K562 (cell line): Measurements from ENCODE around the gene PCDH9. TPM values are rescaled to one million over a fixed set of nuclear protein-coding genes. Genes with fewer than 3 reads are reported as not detected.

Experiments used
- ATAC-seq: fragments of 200-7000 bp; cut with Tn5 transposase; 3 replicates; pipeline ENCODE4 v1.9.1; 2020; ENCODE audit warnings: moderate library complexity
- BruUV-seq: library from RNA; stranded (reverse); fragments of 400-500 nt; replicated peaks from 2 replicates; lab custom pipeline; 2021; lab: Mats Ljungman, UMichigan
- CTCF ChIA-PET: fragments of 300-600 bp; formaldehyde crosslinking; extraction: SDS; loops from one replicate; lab custom pipeline; 2021; ENCODE audit warnings: low intra/inter-chr PET ratio; lab: Yijun Ruan, JAX
- POLR2A ChIA-PET: fragments of 300-600, 350-650 bp; sonication (Branson Sonifier 250); formaldehyde crosslinking; extraction: SDS; loops from one replicate; lab custom pipeline; 2021; ENCODE audit warnings: antibody characterized with exemption, inconsistent platforms; lab: Yijun Ruan, JAX
- DNase-seq, 4 experiments: peaks; one replicate each; pipeline versions ENCODE4 v3.0.0 to v3.0.0-alpha.2; 2011 to 2018; ENCODE audit warnings: low spot score in 3 of 4, mixed read lengths in 3 of 4; ENCODE audit errors: extremely low read depth in 1 of 4
- FAIRE-seq: peaks from 2 replicates; lab custom pipeline; 2011; peaks lifted over from hg19 to GRCh38; lab: Jason Lieb, UNC
- H2AFZ ChIP-seq: 2 replicates; pipeline ENCODE4 v1.6.0; 2011; ENCODE audit warnings: low read depth, low read length, control low read depth, inconsistent platforms
- H3K27ac ChIP-seq: fragments of 200-600 bp; 3 replicates; pipeline ENCODE4 v1.8.0; 2011; ENCODE audit warnings: low read depth, mild to moderate bottlenecking, control low read depth, inconsistent platforms, low read length, moderate library complexity, mixed read lengths; ENCODE audit errors: extremely low read depth
- H3K27me3 ChIP-seq, 2 experiments: fragments of 300-600 bp in 1 of 2; 2 replicates in 1 of 2; 3 replicates in 1 of 2; pipeline versions ENCODE4 v1.6.0 to v1.8.0; 2011; ENCODE audit warnings: inconsistent platforms in 2 of 2, low read length in 2 of 2, mild to moderate bottlenecking in 1 of 2, mixed read lengths in 1 of 2, moderate library complexity in 1 of 2; ENCODE audit not compliant: control insufficient read depth in 2 of 2, insufficient read depth in 2 of 2
- H3K36me3 ChIP-seq: fragments of 300-600 bp; 3 replicates; pipeline ENCODE4 v1.8.0; 2011; ENCODE audit warnings: mild to moderate bottlenecking, low read length, inconsistent platforms; ENCODE audit not compliant: control insufficient read depth, insufficient read depth
- H3K4me1 ChIP-seq, 2 experiments: fragments of 200-600 bp in 1 of 2; replicated peaks in 1 of 2; 2 replicates in 1 of 2; 3 replicates in 1 of 2; pipeline versions ENCODE4 v1.5.1 to v1.8.0; 2011; ENCODE audit warnings: inconsistent platforms in 2 of 2, low read length in 2 of 2, mild to moderate bottlenecking in 1 of 2, mixed read lengths in 1 of 2, moderate library complexity in 1 of 2; ENCODE audit not compliant: control insufficient read depth in 2 of 2, insufficient read depth in 2 of 2
- H3K4me2 ChIP-seq: 2 replicates; pipeline ENCODE4 v1.6.1; 2011; ENCODE audit warnings: low read length, control low read depth, inconsistent platforms, mixed read lengths; ENCODE audit not compliant: insufficient read depth
- H3K4me3 ChIP-seq: fragments of 200-600 bp; sonication (generic), shearing (Covaris generic); 2 replicates; pipeline ENCODE4 v1.5.1; 2016; ENCODE audit warnings: control low read depth, inconsistent platforms
- H3K79me2 ChIP-seq: fragments of 200-600 bp; 3 replicates; pipeline ENCODE4 v1.8.0; 2011; ENCODE audit warnings: low read length, inconsistent platforms; ENCODE audit not compliant: control insufficient read depth, insufficient read depth
- H3K9ac ChIP-seq, 2 experiments: 2 replicates each; pipeline versions ENCODE4 v1.6.0 to v1.6.1; 2011; ENCODE audit warnings: low read depth in 2 of 2, low read length in 2 of 2, control low read depth in 1 of 2, inconsistent platforms in 1 of 2, mild to moderate bottlenecking in 1 of 2, mixed read lengths in 1 of 2; ENCODE audit not compliant: insufficient read depth in 1 of 2
- H3K9me1 ChIP-seq: one replicate; pipeline ENCODE4 v1.6.0; 2011; ENCODE audit warnings: inconsistent platforms, mild to moderate bottlenecking, low read length, moderate library complexity; ENCODE audit not compliant: control insufficient read depth, insufficient read depth
- H3K9me3 ChIP-seq: replicated peaks from 2 replicates; pipeline ENCODE4 v1.5.1; 2011; ENCODE audit warnings: low read depth, low read length, inconsistent platforms; ENCODE audit not compliant: control insufficient read depth, insufficient read depth
- H4K20me1 ChIP-seq: replicated peaks from 2 replicates; pipeline ENCODE4 v1.6.1; 2011; ENCODE audit warnings: low read length, inconsistent platforms, mixed read lengths; ENCODE audit not compliant: control insufficient read depth, insufficient read depth
- CREB1 ChIP-seq, 2 experiments: sonication (generic) in 1 of 2; formaldehyde crosslinking in 1 of 2; IDR thresholded peaks; 2 replicates each; pipeline versions ENCODE4 v1.6.1 to v1.8.0; 2012 to 2022; ENCODE audit warnings: inconsistent platforms in 1 of 2, mild to moderate bottlenecking in 1 of 2, missing genetic modification reagents in 1 of 2, moderate library complexity in 1 of 2
- E2F1 ChIP-seq: sonication (generic); formaldehyde crosslinking; IDR thresholded peaks from 2 replicates; pipeline ENCODE4 v1.8.1; 2023; ENCODE audit warnings: mild to moderate bottlenecking, missing genetic modification reagents, moderate library complexity
- KLF16 ChIP-seq: IDR thresholded peaks from 2 replicates; pipeline ENCODE4 v1.6.1; 2016; ENCODE audit warnings: antibody characterized with exemption
- MEIS2 ChIP-seq: fragments of 450-650 bp; IDR thresholded peaks from 2 replicates; pipeline ENCODE4 v1.6.1; 2014; ENCODE audit warnings: mild to moderate bottlenecking; ENCODE audit not compliant: partially characterized antibody
- NFIX ChIP-seq: fragments of 250-450 bp; sonication (Bioruptor Pico); IDR thresholded peaks from 2 replicates; pipeline ENCODE4 v1.4.0; 2020; ENCODE audit warnings: low read depth, mild to moderate bottlenecking, moderate library complexity
- SOX6 ChIP-seq: fragments of 450-650 bp; IDR thresholded peaks from 2 replicates; pipeline ENCODE4 v1.6.1; 2014; ENCODE audit warnings: mild to moderate bottlenecking
- ZNF583 ChIP-seq: fragments of 250-450 bp; sonication (Bioruptor Pico); IDR thresholded peaks from 2 replicates; pipeline ENCODE4 v1.4.0; 2020
- ZNF780A ChIP-seq: fragments of 250-450 bp; sonication (Bioruptor Pico); IDR thresholded peaks from 2 replicates; pipeline ENCODE4 v1.5.0; 2021; ENCODE audit warnings: mild to moderate bottlenecking
- WGBS: fragments of 100-300 bp; shearing (Covaris generic); methylation state at CpG from one replicate; pipeline ENCODE4 v1.1.6; 2016; ENCODE audit warnings: low coverage, mixed read lengths; ENCODE audit not compliant: insufficient coverage; ENCODE audit errors: missing lambda C conversion rate; 5-methylcytosine and 5-hydroxymethylcytosine counted together
- in situ Hi-C: fragments of 300-500 bp; cut with MboI; formaldehyde crosslinking; loops from 4 replicates; pipeline ENCODE4 v1.15.0; 2018; ENCODE audit warnings: inconsistent platforms, mixed read lengths
- intact Hi-C: fragments of 100-400 bp; cut with micrococcal nuclease; formaldehyde crosslinking; loops from 2 replicates; pipeline ENCODE4 v1.14.2; 2022
- polyA plus RNA-seq, 8 experiments: library from polyadenylated mRNA; depleted of rRNA in 4 of 8; stranded (reverse) in 5 of 8; unstranded in 3 of 8; fragments of >200 nt; fragmentation: Nextera tagmentation in 2 of 8; fragmentation: Illumina TruSeq in 1 of 8; extraction: Ambion mirVana in 2 of 8; extraction: Trizol in 1 of 8; gene quantifications; 2 replicates each; pipeline versions ENCODE4 v1.2.1 to v1.2.3, GENCODE V29; 2011 to 2014; ENCODE audit warnings: inconsistent platforms in 1 of 8, missing spikeins in 1 of 8
- total RNA-seq, 7 experiments: library from RNA; depleted of rRNA in 6 of 7; stranded (reverse); fragments of >200 nt in 6 of 7; fragmentation: Illumina TruSeq in 2 of 7; extraction: Trizol in 2 of 7; gene quantifications; 2 replicates each; pipeline versions ENCODE4 v1.2.1 to v1.2.3, GENCODE V29; 2011 to 2021; ENCODE audit warnings: low replicate concordance in 1 of 7
- TF ChIP-seq, protein P1 (sequence below): fragments of 450-650 bp; IDR thresholded peaks from 2 replicates; pipeline ENCODE4 v1.6.1; 2016
- TF ChIP-seq, protein P2 (sequence below): fragments of 450-650 bp; formaldehyde crosslinking; IDR thresholded peaks from 2 replicates; pipeline ENCODE4 v1.4.0; 2020; ENCODE audit warnings: mild to moderate bottlenecking, moderate library complexity
- TF ChIP-seq, protein P3 (sequence below): sonication (generic); IDR thresholded peaks from 2 replicates; pipeline ENCODE4 v1.6.1; 2016
- TF ChIP-seq, protein P4 (sequence below): fragments of 250-450 bp; sonication (Bioruptor Pico); IDR thresholded peaks from 2 replicates; pipeline ENCODE4 v1.5.0; 2020; ENCODE audit warnings: mild to moderate bottlenecking
- TF ChIP-seq, protein P5 (sequence below), 2 experiments: IDR thresholded peaks in 1 of 2; conservative IDR thresholded peaks in 1 of 2; 2 replicates each; pipeline ENCODE4 v1.6.1; 2016; ENCODE audit warnings: low read depth in 2 of 2, mild to moderate bottlenecking in 1 of 2, missing compliant biosample characterization in 1 of 2, missing genetic modification characterization in 1 of 2, moderate library complexity in 1 of 2

The PCDH9 gene
- total and polyA plus RNA-seq, 9 of the 15 experiments (the other 6 are each of a cell fraction or from before 2014, with no cell fraction given) = 1.1 to 6.7 (median 4.9) TPM

DNA sequence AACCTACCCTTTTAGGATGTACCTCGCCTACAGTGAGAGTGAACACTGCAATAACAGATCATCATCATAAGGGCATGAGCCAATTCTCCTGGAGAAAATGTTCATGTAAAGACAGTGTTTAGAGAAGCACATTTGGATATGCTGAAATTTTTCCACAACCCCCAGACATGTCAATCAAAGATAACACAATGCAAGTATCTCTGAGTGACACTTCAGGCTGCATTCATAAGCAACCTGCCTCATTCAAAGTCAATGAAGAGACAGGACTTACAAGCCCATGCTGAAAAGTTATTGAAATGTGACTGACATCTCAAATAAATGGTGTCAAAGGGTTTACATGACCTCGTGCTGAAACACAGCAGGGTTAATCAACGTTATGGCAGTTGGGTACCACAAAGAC, 102.0 kb downstream of the PCDH9 start:
- Histone ChIP-seq H3K36me3 (no peaks in the 10 kb centered on the region), H4K20me1 (no peaks in the 10 kb centered on the region), H3K9ac (no peak overlapping the region), H3K9me3 (no peaks in the 10 kb centered on the region), H3K4me2 (peak overlapping the region; percentile 37; the same call in 1 of the 2 replicates), H3K4me1 (peaks cover 0 to 8% of the 10 kb centered on the region in 2 experiments; a peak in 2 of 5 replicates), H3K9me1 (no peaks in the 10 kb centered on the region), H3K4me3 (no peak overlapping the region), H3K27me3 (no peaks in the 10 kb centered on the region), H3K27ac (no peak overlapping the region), H3K79me2 (no peaks in the 10 kb centered on the region), H2AFZ (peak overlapping the region; percentile 40; the same call in 1 of the 2 replicates)
- POLR2A ChIA-PET = no interaction called here
- WGBS = 20% methylated on average over 3 of the region's 3 CpGs
- no TSS peak for BruUV-seq
- FAIRE-seq = no peak
- in situ Hi-C loops = no loop called here
- no peak for ATAC-seq
- intact Hi-C loops = no loop called here
- no peak for DNase-seq
- CTCF ChIA-PET = no interaction called here
- TF ChIP-seq, protein P1, sequence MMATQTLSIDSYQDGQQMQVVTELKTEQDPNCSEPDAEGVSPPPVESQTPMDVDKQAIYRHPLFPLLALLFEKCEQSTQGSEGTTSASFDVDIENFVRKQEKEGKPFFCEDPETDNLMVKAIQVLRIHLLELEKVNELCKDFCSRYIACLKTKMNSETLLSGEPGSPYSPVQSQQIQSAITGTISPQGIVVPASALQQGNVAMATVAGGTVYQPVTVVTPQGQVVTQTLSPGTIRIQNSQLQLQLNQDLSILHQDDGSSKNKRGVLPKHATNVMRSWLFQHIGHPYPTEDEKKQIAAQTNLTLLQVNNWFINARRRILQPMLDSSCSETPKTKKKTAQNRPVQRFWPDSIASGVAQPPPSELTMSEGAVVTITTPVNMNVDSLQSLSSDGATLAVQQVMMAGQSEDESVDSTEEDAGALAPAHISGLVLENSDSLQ = peak; percentile 95
- TF ChIP-seq SOX6 = 0 out of 2 replicates have a peak, but pooled peaks have one; percentile 23
- no peak for TF ChIP-seq E2F1
- TF ChIP-seq, protein P2, sequence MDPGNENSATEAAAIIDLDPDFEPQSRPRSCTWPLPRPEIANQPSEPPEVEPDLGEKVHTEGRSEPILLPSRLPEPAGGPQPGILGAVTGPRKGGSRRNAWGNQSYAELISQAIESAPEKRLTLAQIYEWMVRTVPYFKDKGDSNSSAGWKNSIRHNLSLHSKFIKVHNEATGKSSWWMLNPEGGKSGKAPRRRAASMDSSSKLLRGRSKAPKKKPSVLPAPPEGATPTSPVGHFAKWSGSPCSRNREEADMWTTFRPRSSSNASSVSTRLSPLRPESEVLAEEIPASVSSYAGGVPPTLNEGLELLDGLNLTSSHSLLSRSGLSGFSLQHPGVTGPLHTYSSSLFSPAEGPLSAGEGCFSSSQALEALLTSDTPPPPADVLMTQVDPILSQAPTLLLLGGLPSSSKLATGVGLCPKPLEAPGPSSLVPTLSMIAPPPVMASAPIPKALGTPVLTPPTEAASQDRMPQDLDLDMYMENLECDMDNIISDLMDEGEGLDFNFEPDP (CRISPR knock-in tag) = no peak
- TF ChIP-seq ZNF780A = no peak
- no peak for TF ChIP-seq NFIX (CRISPR knock-in tag)
- TF ChIP-seq, protein P3, sequence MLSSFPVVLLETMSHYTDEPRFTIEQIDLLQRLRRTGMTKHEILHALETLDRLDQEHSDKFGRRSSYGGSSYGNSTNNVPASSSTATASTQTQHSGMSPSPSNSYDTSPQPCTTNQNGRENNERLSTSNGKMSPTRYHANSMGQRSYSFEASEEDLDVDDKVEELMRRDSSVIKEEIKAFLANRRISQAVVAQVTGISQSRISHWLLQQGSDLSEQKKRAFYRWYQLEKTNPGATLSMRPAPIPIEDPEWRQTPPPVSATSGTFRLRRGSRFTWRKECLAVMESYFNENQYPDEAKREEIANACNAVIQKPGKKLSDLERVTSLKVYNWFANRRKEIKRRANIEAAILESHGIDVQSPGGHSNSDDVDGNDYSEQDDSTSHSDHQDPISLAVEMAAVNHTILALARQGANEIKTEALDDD = no peak
- TF ChIP-seq, protein P4, sequence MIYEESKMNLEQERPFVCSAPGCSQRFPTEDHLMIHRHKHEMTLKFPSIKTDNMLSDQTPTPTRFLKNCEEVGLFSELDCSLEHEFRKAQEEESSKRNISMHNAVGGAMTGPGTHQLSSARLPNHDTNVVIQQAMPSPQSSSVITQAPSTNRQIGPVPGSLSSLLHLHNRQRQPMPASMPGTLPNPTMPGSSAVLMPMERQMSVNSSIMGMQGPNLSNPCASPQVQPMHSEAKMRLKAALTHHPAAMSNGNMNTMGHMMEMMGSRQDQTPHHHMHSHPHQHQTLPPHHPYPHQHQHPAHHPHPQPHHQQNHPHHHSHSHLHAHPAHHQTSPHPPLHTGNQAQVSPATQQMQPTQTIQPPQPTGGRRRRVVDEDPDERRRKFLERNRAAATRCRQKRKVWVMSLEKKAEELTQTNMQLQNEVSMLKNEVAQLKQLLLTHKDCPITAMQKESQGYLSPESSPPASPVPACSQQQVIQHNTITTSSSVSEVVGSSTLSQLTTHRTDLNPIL (CRISPR knock-in tag) = no peak
- no peak for TF ChIP-seq CREB1 (IDR thresholded peaks at IDR 0.05)
- no peak for TF ChIP-seq CREB1 (CRISPR knock-in tag; IDR thresholded peaks at IDR 0.05)
- peak; percentile 65 for TF ChIP-seq MEIS2
- no peak for TF ChIP-seq KLF16
- TF ChIP-seq ZNF583 (CRISPR knock-in tag) = no peak
- TF ChIP-seq, protein P5, sequence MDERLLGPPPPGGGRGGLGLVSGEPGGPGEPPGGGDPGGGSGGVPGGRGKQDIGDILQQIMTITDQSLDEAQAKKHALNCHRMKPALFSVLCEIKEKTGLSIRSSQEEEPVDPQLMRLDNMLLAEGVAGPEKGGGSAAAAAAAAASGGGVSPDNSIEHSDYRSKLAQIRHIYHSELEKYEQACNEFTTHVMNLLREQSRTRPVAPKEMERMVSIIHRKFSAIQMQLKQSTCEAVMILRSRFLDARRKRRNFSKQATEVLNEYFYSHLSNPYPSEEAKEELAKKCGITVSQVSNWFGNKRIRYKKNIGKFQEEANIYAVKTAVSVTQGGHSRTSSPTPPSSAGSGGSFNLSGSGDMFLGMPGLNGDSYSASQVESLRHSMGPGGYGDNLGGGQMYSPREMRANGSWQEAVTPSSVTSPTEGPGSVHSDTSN (CRISPR knock-in tag; IDR thresholded peaks at IDR 0.05; ENCODE audit: low read depth) = no peak
- TF ChIP-seq, protein P5 (tag; conservative IDR thresholded peaks at IDR 0.05; ENCODE audit: low read depth) = peak; percentile 70; the same call in 1 of the 2 replicates
